GM18907 (cell line): ENCODE results near the gene SPATA31C2.
"Not testable (repeated sequence)": the region's sequence is repeated elsewhere in the genome, so short reads cannot be mapped to it uniquely, and the experiment has no call there.

Experiments
- ATAC-seq: cut with Tn5 transposase; IDR thresholded peaks from one replicate; pipeline ENCODE4 v1.9.1; 2021; ENCODE audit warnings: mild to moderate bottlenecking, moderate library complexity; ENCODE audit not compliant: unreplicated experiment

The SPATA31C2 gene

GRCh38 chr9:88138375-88138774 lies at the start of gene SPATA31C2:
Gene SPATA31C2 (minus strand): TSS chr9:88138475. CDS start chr9:88138446, 29 bp downstream.
- not testable (repeated sequence) for ATAC-seq

DNA sequence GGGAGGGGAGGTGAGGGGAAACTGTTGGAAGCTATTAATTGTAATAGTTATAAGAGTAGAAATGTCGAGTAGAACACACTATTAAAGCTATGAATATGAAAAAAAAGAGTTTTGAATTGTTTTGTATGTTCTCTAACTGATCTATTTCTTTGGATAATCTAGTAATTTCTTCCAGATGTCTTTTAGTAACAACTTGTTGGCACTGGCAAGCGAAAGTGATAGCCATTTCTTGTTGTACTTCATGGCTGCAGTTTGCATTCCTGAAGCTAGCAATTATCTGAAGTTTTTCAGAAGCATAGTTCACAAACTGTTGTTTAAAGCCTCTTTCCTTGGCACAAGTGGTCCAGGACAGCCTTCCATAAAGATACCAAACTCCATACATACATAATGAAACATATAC lies 49.4 kb upstream of the SPATA31C2 start:
- no peak for ATAC-seq

DNA sequence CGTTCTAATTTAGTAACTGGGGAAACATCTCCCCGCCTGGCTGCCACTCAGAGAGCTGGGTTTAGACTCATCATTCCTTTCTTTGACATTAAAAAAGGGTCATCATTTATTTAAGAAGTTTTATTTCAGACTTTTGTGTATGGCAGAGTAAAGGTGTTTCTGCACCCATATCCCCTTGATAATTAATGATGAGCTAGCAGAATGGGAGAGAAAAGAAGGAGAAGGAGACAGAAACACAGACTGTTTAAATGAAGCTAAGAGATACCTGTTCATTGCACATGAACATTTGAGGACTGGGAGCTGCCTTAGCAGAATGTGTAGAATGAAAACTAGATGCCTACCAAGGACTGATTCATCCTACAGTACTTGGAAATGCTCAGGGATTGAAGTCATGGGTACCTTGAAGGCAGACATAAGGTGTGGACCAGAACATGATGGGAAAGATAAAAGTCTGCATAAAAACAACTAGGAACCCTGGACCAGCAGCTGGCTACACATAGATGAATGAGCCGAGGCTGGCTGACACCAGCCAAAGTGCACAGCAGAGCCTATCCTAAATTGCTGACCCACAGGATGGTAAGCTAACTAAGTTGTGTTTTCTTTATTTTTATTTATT lies 48.3 kb upstream of the SPATA31C2 start:
- ATAC-seq, result no peak

- ATAC-seq, result no peak
Observed at GRCh38 chr9:88184976-88185375, 46.7 kb upstream of the SPATA31C2 start.

DNA sequence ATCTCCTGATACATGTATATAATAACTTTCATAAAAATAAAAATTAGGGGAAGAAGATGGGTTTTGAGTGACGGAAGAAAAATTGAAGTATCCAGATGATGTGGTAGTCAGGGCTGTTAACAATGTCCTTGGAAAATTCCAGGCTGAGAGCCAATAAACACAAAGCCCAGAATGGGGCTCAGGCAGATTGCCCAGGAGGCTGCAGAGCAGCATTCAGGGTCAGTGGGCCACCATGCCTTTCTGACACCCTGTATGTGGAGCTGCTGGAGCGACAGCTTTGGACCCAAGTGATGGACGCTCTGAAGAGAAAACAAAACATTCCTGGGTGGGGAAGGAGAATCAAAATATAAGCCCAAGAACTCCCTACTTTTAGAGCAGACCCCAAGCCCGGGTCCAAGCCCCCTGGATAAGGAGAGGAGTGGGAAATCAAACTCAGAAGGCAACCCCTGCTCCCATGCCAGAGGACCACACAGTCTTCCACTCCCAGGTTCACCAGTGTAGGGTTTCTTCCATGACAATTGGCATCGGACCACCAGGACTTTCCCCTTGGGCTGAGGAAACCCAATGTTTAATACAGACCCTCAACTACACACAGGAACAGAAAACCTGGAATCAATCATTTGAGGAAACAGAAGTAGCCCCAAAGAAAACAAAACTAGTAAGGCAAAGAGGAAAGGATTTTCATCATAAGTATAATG lies 45.7 kb upstream of the SPATA31C2 start:
- no peak for ATAC-seq

GRCh38 chr9:88182501-88182900 lies 44.2 kb upstream of the SPATA31C2 start:
- no peak for ATAC-seq

DNA sequence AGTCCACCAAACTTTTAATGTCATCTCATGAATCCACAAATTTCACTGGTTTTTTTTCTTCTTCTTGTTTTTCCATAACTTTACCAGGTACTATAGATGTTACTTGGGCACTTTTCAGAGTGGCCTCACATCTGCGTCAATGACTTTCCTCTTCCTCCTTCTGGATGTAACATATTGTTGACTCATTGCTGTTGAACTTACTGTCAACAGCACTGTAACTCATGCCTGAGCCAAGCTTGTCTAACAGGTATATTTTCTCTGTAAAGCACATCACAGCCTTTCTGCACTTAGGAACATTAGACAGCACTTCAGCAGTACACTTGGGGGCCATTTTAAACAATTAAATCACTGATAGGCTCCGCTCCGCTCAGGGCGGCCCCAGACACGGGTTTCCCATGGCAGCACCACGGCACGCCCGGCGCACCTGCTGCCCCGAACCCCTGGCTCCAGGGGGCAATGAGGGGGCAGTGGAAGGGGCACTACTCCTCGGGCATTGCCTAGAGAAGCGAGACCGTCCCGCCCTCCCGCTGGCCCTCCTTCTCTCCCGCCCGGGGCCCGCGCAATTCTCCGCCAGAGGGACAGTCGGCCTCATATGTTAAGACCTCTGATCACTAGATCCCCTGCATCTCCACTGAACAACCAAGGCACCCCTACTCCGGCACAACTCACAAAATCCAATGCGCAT lies 41.9 kb upstream of the SPATA31C2 start:
- ATAC-seq, result no peak

- ATAC-seq, result no peak
Observed at GRCh38 chr9:88179062-88179521, 40.8 kb upstream of the SPATA31C2 start.

DNA sequence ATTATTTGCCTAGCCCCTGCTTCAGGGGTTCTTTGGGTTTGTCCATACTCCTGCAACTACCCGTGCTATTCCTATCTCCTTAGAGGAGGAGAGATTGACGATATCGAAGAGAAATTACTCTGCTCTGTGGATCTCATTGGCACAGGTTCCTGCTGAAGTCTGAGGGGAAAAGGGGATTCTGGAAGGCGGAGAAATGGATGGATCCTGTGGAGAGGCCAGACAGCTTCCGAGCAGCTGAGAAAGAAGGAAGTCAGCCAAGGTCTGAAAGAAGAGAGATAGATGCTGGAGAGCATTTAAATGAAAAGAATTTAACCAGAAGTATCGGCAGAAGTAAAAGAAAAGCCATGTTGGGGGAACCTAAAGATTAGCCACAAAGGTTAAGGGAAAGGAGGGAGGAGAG lies 40.4 kb upstream of the SPATA31C2 start:
- ATAC-seq, result no peak

- no peak for ATAC-seq
Observed at GRCh38 chr9:88177371-88177770, 39.1 kb upstream of the SPATA31C2 start.

- no peak for ATAC-seq
Observed at GRCh38 chr9:88174324-88174723, 36.0 kb upstream of the SPATA31C2 start.

DNA sequence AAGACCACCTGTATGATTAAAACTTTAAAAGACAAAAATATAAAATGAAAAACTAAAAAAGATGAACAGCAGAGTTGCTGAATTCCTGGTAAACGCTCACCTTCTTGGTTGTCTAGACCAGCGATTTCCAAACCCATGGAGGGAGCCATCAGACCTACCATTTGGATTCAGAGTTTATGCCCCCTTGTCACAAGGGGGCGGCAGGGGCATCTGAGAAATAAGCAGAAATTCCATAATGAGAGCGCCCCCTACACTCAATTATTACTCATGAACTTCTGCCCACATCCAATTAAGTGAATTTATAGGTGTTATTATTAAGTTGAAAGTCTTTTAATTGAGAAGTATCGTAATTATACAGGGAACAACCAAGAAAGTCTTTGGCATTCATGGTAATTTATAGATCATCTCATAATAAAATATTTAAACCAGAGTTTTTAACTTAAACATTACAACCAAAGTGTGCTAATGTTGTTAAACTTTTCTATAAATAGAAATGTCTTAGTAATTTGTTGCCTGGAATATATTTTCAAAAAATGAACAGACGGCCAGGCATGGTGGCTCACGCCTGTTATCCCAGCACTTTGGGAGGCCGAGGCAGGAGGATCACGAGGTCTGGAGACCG lies 35.2 kb upstream of the SPATA31C2 start:
- ATAC-seq, result no peak

DNA sequence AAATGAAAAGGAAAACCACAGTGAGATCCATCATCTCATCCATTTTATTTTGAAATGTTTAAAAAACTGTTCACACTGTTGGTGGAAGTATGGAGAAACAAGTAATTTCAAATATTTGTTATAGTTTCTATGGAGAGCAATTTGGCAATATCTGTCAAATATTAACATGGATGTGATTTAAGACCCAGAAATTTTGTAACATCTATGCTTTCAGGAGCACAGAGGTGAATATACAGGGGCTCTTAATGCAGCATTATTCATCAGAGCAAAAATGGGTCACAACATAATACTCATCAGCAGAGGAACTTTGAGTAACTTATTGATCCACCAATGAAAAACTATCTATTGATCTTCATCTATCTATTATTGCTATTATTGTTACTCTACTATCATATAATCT lies 31.4 kb upstream of the SPATA31C2 start:
- ATAC-seq, result no peak

GRCh38 chr9:88168564-88168963 lies 30.3 kb upstream of the SPATA31C2 start:
- no peak for ATAC-seq

DNA sequence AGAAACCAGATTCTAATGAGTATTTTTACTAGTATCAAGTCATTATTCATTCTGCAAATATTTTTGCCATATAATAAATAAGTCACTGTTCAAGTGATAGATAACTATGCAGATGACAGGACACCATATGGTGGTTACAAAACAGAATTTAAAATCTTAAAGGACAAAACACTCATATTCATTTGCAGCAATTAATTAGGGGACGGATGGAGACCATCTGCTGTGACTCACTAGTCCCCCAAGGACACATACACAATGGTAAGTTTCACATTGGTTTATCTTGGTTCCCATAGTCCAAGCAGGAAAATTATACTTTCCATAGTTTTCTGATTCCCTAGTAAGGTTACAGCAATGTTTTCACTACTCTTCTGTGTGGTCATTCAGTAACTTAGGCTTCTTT lies 28.4 kb upstream of the SPATA31C2 start:
- no peak for ATAC-seq

GRCh38 chr9:88164850-88165249 lies 26.6 kb upstream of the SPATA31C2 start:
- ATAC-seq, result no peak

- ATAC-seq, result no peak
Observed at GRCh38 chr9:88161144-88161543, 22.9 kb upstream of the SPATA31C2 start.

DNA sequence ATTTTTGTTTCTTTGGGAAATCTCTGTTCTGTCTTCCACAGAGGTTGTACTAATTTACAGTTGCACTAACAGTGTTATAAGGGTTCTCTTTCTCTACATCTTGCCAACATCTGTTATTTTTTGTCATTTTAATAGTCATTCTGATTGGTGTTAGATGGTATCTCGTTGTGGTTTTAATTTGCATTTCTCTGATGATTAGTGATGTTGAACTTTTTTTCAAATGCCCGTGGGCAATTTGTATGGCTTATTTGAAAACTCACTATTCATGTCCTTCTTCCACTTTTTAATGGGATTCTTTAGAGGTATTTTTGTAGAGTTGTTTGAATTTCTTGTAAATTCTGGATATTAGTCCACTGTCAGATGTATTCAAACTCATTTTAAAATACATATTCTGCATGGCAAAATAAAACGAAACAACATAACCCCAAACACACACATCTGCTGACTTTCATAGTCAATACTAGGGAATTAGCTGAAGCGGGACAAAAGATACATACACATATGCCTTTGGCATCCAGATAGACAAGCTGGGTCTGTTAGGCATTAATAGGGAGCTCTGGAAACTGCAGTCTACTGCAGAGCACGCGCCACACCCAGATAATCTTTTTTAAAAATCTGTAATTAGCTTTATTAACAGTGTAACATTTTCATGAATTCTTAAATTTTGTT lies 5.8 kb upstream of the SPATA31C2 start:
- no peak for ATAC-seq

GRCh38 chr9:88143179-88143578 lies 4.9 kb upstream of the SPATA31C2 start:
- no peak for ATAC-seq

DNA sequence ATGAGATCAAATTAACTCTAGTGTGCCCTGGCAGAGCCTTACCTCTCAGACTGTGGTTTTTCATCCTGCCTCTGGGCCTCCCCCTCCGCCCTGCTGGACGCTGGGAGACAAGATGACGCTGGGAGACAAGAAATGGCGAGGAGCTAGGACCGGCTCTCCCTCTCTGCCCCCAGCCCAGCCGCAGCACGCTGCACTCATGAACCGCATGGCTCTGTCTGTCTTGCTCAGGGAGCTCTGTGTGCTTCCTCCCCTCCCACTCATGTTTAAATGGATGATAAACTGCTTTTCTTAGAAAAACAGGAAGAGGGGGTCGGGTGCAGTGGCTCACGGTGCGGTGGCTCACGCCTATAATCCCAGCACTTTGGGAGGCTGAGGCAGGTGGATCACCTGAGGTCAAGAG lies 4.7 kb downstream of the SPATA31C2 start:
- not testable (repeated sequence) for ATAC-seq

DNA sequence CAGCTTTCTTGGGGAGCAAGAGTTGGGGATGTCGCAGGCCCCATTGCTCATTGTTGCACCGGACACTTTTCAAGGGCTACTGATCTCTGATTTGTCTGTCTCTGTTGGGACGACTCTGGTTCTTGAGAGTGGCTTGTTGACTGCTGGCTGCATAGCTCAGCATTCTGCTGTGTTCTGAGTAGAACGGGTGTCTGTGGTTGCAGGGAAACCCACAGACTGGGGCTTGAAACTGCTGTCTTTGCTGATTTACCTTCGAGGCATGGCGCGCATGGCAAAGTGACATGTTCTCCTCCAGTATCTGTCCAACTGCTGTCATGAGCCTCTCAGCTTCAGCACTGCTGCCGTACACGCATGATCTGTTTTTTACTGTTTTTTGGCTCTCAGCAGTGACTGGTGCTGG lies 8.7 kb downstream of the SPATA31C2 start:
- not testable (repeated sequence) for ATAC-seq
